CD4-positive, alpha-beta T cell treated with Interleukin-17A for 1 hour (primary cell): ENCODE results near the gene CD6.

Experiments used
- DNase-seq: peaks from one replicate; pipeline ENCODE4 v3.0.0-alpha.2; 2020

The CD6 gene

DNA sequence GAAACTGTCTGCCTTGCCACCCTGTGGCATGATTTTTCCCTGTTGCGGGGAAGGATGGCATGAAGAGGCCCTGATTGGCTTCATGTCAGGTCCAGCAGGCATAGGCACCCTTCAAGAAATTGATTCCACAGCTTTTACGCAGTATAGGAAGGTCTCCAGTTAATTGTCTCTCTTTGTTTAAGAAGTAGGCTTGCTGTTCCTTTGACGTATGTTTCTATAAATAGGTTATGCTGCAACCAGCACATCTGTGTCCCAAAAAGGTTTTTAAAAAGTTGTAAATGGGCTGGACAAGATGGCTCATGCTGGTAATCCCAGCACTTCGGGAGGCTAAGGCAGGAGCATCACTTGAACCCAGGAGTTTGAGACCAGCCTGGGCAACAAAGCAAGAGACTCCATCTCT, 62.6 kb downstream of the CD6 start:
- DNase-seq = no peak

DNA sequence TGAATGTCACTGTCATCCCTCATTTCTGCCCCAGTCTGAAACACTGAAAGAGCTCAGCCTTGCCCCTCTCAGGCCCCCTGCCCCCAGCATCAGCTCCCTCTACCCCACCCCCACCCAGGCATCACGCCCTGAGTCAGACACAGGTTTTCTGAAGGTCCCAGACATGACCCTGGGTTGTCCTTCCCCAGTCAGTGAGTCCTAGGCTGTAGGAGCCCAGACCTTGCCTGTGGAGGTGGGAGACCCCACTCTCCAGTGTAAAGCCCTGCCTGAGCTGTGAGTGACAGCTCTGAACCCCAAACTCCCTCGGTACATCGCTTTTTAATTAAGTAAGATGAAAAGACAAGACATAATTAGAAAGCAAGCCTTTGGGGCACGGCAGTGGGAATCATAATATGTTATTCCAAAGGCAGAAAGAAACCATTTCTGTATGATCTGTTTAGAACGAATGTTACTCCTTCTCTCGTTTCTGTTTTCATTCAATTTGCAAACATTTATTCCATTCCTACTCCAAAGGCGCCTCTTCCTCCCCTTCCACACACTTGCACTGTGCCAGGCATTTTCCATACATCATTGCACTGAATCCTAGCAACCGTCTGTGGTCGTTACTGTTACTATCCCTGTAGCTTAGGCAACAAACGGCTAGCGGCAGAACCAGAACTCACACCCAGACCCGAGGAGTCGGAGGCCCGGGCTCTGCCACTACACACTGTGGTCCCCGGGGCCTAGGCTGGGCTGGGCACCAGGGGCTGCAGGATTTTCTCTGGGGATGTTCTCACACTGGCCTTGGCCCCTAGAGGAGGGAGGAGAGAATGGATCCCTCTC, 63.4 kb downstream of the CD6 start:
- DNase-seq = no peak

DNA sequence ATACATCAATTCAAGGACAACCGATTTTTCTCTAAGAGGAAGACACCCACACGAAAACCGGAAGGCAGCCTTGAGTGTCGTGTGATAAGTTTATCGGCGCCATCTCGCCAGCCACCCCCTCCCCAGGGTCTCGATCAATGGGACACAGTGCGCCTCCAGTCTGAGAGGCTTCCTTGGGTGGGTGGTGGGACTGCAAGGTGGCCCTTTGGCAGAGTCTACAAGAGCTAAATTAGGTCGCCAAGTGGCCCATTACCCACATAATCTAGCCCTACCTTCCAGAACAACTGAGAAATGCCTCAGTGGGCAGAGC, 64.0 kb downstream of the CD6 start:
- no peak for DNase-seq

DNA sequence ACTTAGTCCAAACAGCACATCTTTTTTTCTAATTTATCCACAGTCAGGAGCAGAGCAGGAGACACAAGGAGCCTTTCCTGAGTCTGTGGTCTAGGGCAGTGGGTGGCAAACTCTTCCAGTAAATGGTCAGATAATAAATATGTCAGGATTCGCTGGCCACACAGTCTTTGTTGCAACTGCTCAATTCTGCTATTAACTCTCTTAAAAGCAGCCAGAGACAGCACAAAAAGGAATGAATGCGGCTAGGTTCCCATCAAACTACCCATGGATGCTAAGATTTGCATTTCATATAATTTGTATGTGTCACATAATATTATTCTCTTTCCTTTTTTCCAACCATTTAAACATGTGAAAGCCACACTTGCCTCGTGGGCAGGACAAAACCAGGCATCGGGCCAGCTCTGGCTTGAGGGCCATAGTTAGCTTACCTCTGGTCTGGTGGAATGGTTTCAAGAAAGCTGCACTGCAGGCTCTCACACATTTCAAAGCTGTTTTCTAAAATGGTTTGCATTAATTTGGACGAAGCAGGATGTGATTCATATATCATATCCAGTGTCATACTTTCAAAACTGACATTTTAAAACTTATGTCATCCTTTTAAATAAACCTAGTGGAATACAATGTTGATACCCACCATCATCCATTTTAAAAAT, 66.1 kb downstream of the CD6 start:
- no peak for DNase-seq

DNA sequence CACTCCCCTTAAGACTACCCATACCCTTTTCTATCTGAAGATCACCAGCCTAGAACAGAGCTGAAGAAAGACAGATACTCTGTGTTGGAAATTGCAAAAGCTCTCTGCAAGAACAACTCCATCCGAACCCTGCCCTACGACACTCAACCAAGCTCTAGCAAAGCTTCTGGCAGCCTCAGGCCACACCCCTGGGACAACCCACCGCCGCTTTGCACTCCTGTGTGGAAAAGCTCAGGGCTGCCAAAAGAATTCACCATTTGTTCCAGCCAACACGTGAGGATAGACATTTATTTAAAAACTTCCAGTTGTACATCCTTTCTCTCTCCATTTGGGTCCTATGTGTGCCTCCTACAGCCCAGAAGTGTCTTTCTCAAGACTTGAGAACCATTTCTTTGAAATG, 68.4 kb downstream of the CD6 start:
- no peak for DNase-seq

DNA sequence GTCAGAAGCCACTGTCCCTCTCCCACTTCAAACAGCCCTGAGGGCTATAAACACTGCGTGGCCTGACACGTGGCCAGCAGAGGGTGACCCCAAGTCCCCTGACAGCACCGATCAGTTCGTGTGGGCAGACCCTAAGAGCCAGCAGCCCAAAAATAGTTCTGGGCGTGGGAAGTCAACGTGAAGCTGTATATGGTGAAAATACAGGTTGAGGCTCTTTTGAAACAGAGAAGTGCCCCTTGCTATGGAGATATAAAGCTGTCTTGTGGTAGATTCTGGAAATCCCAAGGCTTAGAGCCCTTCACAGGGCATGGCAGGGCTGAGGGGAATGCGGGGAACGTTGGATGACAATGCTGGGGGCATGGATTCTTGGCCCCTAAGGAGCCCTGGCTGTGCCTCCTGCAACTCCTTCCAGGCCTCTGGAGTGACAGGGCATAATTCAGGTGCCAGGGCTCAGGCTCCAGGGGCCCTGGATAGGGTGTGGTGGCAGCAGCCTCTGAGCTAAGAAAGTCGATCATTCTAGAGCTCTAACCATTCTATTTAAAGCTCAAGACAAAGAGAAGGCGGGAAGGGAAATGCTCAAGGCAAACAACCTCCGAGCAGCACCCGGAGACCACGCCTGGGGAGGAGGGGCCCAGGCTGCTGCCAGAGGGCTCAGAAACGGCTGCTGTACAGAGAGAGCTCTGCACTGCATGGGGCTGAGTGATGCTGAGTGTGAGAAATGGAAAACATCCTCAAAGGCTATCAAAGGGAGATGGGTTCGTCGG, 70.5 kb downstream of the CD6 start:
- peak; percentile 91 for DNase-seq

DNA sequence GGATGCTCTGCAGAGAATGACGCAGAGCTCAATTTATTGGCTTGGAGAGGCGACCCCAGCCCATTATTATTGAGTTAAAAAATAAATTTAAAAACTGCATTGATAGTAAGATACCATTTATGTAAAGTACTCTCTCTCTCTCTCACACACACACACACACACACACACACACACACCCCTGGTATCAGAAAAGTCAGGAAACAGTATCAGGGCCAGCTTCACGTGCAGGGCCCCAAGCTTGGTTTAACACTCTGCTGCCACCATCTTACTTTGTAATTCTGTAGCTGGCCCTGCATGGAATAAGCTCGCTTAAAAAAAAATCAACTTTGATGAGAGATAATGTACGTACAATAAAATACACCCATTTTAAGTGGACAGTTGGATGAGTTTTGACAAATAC, 71.1 kb downstream of the CD6 start:
- no peak for DNase-seq

DNA sequence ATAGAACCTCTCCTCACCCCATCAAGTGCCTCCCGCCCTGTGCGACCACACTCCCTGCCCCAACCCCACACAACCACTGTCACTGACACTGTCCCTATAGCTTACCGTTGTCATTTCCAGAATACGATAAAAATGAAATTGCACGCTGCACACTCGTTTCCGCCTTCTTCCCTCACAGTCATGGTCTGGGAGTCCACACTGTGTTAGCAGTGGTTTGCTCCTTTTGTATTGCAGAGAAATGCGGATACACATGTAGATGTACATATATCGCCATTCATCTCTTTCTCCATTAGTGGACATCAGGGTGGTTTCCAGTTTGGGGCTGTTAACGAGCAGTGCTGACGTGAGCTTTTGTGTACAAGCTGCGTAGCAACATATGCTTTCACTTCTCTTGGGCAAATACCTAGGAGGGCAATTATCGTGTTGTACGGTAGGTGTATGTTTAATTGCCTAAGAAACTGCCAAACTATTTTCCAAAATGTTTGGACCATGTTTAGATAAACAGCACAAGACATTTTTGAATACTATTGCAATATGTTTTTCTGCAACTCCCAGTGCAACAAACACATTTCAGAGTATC, 71.6 kb downstream of the CD6 start:
- peak; percentile 83 for DNase-seq

DNA sequence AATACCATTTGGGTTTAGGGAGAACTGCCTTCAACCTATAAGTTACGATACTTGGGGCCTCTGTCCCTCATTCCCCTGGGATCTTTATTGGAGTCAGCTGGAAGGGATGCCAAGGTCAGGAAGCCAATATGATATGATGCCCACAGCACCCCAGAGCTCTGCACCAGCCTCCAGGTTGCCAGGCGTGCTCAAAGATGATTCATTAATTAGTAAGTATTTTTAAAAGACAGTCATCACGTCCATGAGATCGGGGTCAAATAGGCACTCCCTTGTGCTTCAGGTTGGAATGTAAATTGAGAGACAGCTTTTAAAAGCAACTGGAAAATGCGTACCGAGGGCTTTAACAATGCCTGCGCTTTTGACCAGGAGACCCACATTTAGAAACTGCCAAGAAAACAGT, 73.8 kb downstream of the CD6 start:
- no peak for DNase-seq

DNA sequence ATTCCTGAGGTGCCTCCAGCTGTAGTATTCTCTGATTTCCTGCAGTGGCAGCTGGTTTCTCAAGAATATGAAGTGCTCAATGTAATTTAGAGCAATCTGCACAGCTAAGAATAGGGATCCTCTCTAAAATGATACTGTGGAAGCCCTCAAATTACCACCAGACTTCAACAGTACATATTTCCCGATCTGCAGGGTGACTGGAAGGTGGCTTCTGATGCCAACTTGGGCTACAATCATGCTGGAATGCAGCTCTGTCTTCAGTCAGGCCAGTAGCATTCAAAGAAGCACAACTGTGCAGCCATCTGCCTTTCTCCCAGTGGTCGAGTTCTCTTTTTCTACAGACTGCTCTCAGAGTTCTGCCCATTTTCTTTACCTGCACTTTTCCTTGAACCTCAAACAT, 75.4 kb downstream of the CD6 start:
- no peak for DNase-seq

DNA sequence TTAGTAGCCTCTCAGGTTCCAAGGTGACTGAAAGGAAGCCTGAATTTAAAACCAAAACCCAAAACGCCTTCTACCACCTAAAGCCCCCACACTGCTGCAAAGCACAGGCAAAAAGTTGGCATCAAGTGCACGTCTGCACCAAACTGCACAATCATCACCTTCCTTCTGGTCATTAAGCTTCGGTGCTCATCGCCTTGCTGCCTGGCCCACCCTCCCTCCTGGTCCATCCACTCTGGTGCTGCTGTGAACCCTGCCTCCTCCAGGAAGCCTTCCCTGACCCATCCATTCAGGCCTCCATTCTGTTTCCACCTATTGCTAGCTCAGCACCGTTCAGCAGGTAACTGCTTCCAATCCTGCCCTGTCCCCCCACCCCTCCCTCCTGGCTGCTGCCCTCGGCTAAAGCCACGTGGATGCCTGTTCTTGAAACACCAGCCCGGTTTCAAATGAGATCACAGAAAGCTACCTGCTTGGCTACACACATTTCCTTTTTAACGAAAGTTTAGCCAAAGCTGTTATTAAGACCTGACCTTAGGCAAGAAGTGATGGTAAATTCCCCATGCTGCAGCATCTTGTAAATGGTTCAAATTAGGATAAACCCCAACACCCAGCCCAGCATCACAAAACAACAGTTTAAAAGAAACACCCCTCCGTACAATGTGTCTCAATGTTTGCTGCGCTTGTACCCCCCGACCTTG, 77.0 kb downstream of the CD6 start:
- no peak for DNase-seq

DNA sequence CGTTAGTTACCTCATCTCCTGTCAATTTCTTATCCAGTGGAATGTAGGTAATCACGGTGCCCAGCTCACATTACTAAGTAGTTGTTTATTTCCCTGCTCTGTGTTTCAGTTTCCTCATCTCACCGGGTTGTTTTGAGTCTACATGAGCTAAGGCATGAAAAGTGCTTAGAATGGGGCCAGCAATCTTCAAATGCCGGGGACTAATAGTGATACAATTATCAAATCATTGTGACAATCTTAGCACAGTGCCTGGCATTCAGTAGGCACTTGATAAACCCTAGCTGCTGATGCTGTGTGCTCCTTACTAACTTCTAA, 77.5 kb downstream of the CD6 start:
- no peak for DNase-seq

DNA sequence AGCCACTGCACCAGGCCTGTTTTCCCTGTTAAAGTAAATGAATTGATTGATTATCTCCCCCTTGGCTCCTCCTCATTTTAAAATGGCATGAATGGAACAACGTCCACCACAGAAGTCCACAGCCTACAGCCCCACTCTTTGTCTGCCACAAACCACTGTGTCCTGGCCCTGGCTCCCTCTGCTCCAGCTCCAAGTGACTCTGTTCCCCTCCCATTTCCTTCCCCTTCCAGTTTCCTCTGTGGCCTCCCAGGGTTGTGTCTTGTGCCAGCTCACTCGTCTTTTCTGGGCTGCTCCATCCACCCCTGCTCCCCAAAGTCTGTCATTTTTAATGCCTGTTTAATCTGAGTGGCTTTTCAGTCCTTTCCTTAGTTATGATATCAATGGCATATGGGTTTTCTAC, 78.4 kb downstream of the CD6 start:
- DNase-seq = no peak

DNA sequence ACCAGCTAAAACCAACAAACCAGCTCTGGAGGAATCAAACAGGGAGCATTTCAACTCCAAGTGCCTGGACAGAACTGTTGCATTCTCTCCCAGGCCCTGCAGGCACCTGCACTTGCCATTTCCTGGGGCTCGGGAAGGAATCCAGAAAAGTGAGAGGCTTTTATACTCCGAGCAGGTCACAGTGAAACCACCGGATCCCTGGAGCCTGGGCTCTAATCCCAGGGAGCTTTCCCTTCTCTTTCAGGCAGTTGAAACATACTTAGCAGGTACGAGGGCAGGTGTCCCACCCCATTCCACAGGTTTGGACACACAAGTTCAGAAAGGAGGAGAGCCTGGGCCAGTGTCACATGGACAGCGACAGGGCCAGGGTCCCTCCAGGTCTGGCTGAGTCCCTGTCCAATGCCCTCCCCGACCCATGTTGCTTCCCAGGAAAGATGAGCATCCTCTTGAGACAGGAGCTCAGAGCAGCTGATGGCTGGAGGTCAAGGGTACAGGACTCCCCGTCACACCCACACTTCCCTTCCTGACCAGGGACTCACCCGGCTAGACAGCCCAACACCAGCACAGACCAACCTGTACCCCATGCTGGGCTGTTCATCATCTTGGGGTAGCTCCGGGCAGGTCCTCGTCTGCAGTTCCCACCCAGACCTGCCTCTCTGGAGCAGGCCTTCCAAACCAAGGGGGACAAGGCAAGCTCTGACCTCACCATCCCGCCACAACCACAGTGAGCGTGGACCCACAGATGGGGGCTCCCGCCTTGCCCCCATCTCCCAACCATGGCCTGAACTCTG, 80.9 kb downstream of the CD6 start:
- no peak for DNase-seq

DNA sequence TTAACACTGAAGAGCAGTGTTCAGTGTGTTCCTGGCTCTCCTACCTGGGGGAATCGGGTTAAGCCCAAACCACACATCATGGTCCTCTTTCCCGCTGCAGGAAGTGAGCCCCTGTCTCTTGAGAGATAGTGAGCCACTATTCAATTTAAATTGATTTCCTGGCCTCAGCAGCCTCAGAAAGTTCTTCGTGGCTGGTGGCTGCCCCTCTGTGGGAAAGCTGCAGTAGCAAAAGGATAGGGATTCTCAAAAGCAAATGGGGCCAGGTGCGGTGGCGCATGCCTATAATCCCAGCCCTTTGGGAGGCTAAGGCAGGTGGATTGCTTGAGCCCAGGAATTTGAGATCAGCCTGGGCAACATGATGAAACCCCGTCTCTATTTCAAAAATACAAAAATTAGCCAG, 81.7 kb downstream of the CD6 start:
- DNase-seq = no peak

DNA sequence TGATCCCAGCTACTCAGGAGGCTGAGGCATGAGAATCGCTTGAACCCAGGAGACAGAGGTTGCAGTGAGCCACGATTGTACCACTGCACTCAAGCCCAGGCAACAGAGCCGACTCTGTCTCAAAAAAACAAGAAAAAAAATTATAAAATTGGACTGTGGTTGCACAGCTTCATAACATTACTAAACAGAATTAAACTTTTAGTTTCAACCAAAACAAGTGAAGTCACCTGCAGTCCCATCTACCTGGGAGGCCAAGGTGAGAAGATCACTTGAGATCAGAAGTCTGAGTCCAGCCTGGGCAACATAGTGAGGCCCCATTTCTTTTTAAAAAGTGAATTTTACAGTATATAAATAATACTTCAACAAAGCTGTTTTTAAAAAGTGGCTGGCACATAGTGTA, 83.0 kb downstream of the CD6 start:
- DNase-seq = no peak

DNA sequence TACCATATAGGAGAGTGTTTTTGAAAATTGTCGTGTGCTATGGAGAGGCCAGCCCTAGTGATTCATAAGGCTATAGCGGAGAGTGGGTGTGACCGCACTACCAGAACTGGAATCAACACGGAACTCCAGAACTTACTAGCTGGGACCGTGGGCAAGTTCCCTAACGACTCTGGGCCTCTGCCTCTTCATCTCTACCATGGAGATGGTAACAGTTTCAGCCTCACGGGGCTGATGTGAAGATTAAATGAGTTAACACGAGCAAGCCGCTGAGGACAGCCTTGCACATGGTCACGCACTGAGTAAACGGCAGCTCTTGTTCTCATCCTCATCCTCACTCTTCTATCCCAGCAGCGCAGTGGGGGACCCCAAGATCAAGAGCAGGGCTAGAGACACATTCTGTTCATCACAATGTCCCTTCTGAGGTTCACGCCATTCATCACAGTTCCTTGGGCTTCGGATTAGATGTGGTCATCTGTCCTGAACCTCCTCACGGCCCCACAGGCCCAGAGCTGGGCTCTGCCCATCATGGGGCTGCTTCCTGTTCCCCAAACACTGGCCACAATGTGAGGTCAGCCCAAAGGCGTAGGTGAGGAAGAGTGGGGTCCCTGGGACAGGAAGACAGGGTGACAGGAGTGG, 83.6 kb downstream of the CD6 start:
- DNase-seq = no peak

DNA sequence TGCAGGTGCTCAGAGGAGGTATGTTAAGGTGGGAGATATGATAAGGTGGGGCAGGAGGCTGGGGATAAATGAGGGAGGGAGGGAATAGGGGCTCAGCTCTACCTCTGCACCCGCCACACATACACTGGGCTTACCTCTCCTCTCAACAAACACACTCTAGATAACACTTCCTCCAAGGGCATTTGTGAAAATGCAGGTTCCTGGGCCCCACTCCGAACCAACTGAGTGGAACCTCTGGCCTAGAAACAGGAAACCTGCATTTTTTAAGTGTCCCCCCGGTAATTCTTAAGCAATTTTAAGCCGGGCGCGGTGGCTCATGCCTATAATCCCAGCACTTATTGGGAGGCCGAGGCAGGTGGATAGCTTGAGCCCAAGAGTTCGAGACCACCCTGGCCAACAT, 84.3 kb downstream of the CD6 start:
- no peak for DNase-seq

DNA sequence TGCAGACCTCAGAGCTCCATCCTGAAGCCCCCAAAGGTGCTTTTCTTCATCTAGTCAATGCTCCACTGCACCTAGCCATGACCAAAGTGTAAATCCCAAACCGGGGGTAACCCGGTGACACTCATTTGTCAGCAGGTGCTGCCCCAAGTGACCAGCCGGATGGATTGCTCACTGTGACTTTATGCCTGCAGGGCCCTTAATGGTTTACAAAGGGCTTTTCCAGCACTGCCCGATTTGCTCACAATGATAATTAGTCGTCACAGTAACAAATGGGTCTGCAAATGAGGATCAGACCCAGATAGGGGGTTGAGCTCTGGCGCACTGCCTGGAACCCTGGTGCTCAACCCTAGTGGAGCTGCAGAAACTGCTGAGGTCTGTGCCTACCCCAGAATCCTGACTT, 85.1 kb downstream of the CD6 start:
- DNase-seq = no peak

DNA sequence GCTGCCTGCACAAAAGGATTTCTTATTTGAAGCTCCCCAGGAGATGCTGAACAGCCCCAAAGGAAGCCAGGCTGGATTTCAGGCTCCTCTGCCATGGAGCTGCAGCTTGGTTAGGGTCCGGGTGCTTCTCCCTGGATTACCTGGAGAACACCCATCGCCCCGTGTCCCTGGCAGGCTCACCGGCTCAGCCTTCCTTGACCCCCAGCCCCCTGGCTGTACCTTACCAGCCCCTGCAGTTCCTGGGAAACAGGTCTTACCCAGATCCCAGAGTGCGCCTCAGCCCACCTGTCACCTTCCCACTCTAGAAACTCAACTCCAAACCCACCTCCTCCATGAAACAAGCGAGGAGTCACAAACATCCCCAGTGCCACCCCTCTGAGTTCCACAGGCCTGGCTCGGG, 85.5 kb downstream of the CD6 start:
- DNase-seq = no peak

DNA sequence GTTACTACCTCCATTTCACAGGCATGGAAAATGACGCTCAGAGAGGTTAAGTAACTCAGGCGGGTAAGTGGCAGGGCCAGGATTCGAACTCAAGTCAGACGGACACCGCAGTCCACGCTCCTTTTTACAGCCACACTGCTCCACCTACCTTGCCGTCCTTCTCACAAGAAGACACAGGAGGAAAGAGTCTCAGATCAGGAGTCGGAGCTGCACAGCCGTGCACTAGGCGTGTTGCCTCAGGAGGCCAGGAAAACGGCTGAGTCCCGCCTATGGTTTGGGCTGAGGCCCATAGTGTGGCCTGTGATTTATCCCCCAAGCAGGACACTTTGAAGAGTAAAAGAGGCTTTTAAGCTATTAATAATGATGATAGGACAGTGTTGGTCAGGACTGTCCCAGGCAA, 86.1 kb downstream of the CD6 start:
- DNase-seq = no peak

DNA sequence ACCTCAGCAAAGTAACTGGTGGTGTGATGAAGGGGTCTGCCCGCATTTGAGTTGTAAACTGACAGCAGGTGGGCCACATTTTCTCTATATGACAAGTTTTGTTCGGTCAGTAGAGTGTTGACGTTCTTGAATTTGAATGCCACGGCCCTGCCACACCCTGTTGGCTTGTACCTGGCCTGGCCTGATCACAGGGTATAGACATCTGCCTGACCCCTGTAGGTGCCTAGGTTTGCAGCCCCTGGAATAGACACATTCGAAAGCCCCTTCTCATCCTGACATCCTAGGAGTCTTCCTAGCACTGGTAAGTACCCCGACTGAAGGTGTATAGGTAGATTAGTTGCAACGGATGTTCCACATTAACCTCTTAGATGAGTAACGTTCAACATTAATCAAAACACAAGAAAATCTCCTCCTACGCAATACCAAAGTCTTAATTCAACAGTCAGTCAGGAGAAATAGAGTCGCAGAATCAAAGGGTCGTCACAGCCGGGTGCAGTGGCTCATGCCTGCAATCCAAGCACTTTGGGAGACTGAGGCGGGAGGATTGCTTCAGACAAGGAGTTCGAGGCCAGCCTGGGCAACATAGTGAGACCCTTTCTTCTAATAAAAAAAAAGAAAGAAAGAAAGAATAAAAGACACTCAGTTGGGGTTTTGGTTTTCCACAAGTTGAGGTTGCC, 87.2 kb downstream of the CD6 start:
- no peak for DNase-seq
